Measurements from ENCODE around the gene KLHL20.
"Not testable (repeated sequence)": the region's sequence is repeated elsewhere in the genome, so short reads cannot be mapped to it uniquely, and the experiment has no call there.

Gene KLHL20

GRCh38 chr1:173757666-173758065, 42.9 kb downstream of the KLHL20 start:
- no peak for DNase-seq (ENCODE audit: low read depth)

- no peak for DNase-seq (ENCODE audit: low read depth)
These were observed 43.3 kb downstream of the KLHL20 start for GRCh38 chr1:173758110-173758509.

- no peak for DNase-seq (ENCODE audit: low read depth)
These were observed 44.2 kb downstream of the KLHL20 start for GRCh38 chr1:173758980-173759379.

- DNase-seq (ENCODE audit: low read depth): not testable (repeated sequence)
These were observed 49.5 kb downstream of the KLHL20 start for GRCh38 chr1:173764331-173764730.

GRCh38 chr1:173768206-173768605, 53.4 kb downstream of the KLHL20 start:
- no peak for DNase-seq (ENCODE audit: low read depth)

- DNase-seq (ENCODE audit: low read depth): no peak
These were observed 54.0 kb downstream of the KLHL20 start for GRCh38 chr1:173768827-173769226.

GRCh38 chr1:173770330-173770729, 55.5 kb downstream of the KLHL20 start:
- DNase-seq (ENCODE audit: low read depth): peak; percentile 10

- DNase-seq (ENCODE audit: low read depth): no peak
These were observed 56.8 kb downstream of the KLHL20 start for GRCh38 chr1:173771560-173771959.

GRCh38 chr1:173775578-173776226, 60.9 kb downstream of the KLHL20 start:
- no peak for DNase-seq (ENCODE audit: low read depth)

GRCh38 chr1:173779936-173780335, 65.2 kb downstream of the KLHL20 start:
- DNase-seq (ENCODE audit: low read depth): no peak

- no peak for DNase-seq (ENCODE audit: low read depth)
These were observed 70.2 kb downstream of the KLHL20 start for GRCh38 chr1:173784997-173785396.

- DNase-seq (ENCODE audit: low read depth): no peak
These were observed 75.1 kb downstream of the KLHL20 start for GRCh38 chr1:173789841-173790240.

- DNase-seq (ENCODE audit: low read depth): no peak
These were observed 83.3 kb downstream of the KLHL20 start for GRCh38 chr1:173798078-173798477.

- DNase-seq (ENCODE audit: low read depth): not testable (repeated sequence)
These were observed 85.2 kb downstream of the KLHL20 start for GRCh38 chr1:173799995-173800394.

GRCh38 chr1:173802961-173803360, 88.2 kb downstream of the KLHL20 start:
- DNase-seq (ENCODE audit: low read depth): no peak

- not testable (repeated sequence) for DNase-seq (ENCODE audit: low read depth)
These were observed 98.9 kb downstream of the KLHL20 start for GRCh38 chr1:173813654-173814053.

- DNase-seq (ENCODE audit: low read depth): no peak
These were observed 103.7 kb downstream of the KLHL20 start for GRCh38 chr1:173818459-173818858.

GRCh38 chr1:173821680-173822079, 106.9 kb downstream of the KLHL20 start:
- no peak for DNase-seq (ENCODE audit: low read depth)

- no peak for DNase-seq (ENCODE audit: low read depth)
These were observed 109.1 kb downstream of the KLHL20 start for GRCh38 chr1:173823781-173824314.

GRCh38 chr1:173824315-173825081, 109.7 kb downstream of the KLHL20 start, which contains the start of the genes CENPL and DARS2:
CENPL (minus strand) TSS chr1:173824883; CDS start chr1:173811299, 13,584 bp downstream.
DARS2 (plus strand) TSS chr1:173824673; CDS start chr1:173825230, 557 bp downstream.
- DNase-seq (ENCODE audit: low read depth): peak; percentile 81

GRCh38 chr1:173827611-173828010, 112.8 kb downstream of the KLHL20 start:
- DNase-seq (ENCODE audit: low read depth): no peak

GRCh38 chr1:173832748-173833147, 118.0 kb downstream of the KLHL20 start:
- DNase-seq (ENCODE audit: low read depth): no peak

All from activated T-cell treated with anti-CD3 and anti-CD28 coated beads for 48 hours (primary cell).